Right hindlimb (tissue), 1 donor: Measurements from ENCODE around the gene BAZ1B.
A peak's percentile ranks its signal among the peaks of the same experiment; 100 is the strongest.
"Not testable (repeated sequence)": the region's sequence is repeated elsewhere in the genome, so short reads cannot be mapped to it uniquely, and the experiment has no call there.

Experiments used
- DNase-seq: peaks from one replicate; pipeline ENCODE4 v3.0.0-alpha.2; 2018

The BAZ1B gene

DNA sequence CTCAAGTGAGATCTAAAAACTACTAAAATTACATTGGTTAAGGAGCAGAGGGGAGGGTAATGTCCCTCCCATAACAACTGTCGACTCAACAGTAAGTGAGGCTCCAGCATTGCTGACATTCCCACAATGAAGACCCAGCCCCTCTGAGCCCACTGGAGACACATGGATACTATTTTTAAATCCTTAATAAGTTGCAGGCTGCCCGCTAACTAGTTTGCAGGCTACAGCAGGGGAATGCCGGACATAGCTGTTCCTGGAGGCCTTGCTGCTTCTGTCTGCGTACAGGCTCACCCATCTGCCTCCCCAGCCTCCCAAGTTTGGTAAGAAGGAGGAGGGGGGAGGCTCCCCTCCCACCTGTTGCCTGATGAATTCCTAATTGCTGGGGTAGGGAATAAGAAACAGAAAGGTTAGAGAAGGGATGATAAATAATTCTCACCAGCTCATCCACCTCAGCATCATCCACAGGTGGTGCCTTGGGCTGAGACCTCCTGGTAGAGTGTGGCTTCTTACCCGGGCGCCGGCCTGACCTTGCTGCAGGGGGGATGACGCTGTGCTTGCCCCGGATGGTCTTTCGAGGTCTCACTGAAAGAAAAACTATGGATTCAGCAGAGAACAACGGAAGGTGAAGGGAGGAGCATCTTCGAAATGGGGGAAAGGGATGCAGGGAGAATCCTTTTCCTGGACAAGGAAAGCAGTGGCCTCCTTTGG is 78.4 kb downstream of the BAZ1B start:
- peak; percentile 63 for DNase-seq

DNA sequence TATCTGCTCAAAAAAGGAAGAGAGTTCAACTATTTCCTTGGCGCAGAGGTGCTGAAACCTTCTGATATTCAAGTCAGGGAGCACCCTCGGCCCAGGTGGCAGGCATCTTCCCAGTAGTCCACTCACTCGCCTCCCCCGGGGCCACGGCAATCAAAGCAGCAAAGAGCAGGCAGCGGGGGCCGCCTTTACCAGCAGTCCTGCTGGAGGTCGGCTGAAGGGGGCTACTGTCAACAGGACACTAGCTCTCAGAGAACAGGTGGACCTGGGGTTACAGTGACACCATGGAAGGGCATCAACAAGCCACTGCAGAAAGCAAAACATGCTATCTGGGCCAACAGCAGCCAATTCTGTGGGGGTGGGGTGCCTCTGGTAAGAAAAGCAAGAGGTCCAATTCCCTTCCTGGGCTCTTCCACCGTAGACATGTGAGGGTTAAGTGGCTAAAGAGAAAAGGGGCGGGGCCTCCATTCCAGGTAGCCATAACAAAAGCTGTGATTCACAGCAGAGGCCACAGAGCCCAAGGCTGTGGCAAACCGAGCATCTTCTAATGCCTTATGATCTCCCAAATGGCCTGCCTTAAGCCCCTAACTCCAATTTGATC is 79.1 kb downstream of the BAZ1B start:
- no peak for DNase-seq

DNA sequence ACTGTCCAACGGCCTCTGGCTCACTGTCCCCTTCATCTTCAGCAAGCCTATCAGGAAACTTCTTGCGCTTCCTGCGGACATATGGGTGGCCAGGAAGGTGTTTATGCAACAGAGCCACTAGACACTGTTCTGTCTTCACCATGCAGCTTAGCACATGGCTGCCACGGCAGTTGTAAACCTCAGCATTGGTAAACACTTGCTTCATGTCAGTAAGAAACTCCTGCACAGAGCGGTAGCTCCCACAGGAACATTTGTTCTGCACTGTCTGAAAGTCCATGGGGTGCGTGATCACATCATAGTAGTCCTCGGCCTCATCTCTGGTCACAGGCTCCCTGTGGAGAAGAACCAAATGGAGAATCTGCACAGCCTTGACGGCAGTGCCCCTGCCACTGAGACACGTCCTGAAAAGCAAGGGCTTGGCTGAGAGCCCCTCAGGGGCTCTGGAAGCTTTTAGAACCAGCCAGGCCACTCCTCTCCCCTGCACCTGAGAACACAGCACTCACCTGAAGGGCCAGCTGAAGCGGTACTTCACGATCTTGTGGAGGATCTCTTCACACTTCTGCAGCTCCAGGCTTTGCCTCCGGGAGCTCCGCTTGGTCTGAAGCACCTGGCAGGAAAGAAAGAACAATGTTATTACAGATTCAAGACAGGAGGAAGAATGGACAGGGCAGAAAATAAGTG is 79.7 kb downstream of the BAZ1B start:
- DNase-seq: no peak

- no peak for DNase-seq
These were observed 82.7 kb downstream of the BAZ1B start for GRCh38 chr7:73439410-73439704.

DNA sequence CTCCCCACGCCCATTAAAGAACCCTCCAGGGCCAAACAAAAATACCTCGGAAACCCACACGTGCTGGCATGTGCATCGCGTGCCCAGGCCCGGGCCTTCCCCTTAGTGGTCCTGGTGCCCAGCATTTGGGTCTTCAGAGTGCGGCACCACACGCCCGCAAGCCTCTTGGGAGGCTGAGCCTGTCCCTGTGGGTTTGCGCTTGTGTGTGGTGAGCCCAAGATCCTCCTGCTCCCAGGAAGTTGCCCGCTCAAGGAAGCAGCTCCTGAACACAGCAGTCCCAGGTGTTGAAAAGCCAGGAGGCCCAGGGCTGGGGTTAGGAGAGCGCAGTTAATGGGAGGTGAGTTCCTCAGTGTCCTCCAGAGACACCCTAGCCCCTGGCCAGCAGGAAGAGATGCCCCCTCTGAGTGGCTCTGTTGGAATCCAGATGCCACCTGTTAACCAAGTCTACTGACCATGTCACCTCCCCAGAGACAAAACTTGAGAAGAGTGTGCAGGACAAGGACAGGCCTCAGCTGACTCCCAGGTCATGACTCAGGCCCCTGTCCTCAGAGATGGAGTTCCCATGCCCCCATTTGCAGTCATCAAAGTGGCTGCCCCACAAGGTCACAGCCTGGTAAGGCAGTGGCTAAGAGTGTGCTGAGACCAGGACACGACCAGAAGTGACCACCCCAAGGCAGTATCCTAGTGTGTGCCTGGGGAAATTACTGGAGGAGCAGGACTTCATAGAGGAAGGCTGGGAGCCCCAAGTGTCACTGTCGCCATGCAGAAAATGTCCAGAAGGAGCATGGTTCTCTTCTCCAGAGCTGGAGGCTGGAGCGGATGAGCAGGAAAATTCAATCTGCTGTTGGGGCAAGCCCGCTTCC is 83.3 kb downstream of the BAZ1B start:
- no peak for DNase-seq

GRCh38 chr7:73437621-73438416 is 84.3 kb downstream of the BAZ1B start:
- no peak for DNase-seq

DNA sequence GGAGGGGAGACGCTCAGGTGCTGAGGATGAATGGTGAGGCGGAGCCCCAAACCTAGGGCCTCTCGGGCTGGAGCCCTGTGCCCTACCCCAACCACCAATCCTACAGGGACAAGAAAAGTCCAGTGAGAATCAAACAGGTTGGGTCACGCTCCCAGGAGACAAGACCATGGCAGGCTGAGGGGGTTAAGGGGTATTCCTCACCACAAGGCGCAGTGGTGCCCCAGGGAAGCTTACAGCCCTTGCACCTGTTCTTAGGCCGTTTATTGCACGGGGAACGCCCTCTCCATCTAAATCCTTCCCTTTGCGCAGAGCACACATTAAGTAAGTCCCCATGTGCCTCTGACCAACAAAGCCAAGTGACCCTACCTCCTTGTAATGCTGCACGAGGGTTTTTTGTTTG is 85.0 kb downstream of the BAZ1B start:
- DNase-seq: no peak

DNA sequence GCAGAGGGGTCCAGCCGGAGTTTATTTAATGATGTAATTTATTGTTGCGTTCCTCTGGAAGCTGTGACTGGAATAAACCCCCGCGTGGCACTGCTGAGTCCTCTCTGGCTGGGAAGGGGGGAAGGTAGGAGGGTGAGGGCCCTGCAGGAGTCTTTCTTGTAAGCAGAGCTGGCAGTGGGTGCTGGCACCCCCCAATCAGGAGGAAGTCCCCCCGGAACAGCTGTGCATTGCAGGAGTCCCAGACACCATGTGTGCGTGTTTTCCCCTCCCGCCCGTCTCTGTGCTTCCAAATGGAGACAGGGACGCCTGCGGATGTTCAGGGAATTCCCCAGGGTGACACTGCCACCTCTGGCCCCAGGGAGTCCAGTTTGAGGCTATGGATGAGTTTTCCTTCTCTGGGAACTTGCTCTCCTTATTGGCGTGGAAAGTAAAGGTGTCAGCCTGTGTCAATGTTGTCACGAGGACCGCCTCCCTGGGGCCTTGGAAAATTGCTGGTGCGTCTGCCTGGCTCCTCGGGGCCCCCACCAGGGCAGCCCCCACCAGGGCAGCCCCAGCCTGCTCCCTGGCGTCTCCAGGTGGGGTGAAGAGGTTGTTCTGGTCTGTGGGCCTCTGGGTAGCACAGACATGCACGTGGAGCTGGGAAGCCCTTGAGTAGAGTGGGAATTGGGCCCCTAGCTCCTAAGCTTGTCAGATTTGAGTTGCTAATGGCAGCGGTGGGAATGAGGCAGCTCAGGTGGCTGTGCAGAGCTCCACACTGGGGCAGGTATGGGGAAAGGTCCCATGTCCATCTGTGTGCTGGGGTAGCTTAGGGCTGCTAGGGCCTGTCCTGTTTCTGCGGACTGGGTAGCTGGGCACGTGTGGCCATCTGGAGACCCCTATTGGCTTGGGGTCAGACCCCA is 85.8 kb downstream of the BAZ1B start:
- DNase-seq: no peak

- no peak for DNase-seq
These were observed 86.6 kb downstream of the BAZ1B start for GRCh38 chr7:73435471-73436009.

- no peak for DNase-seq
These were observed 87.4 kb downstream of the BAZ1B start for GRCh38 chr7:73434701-73435069.

GRCh38 chr7:73433924-73434700 is 88.0 kb downstream of the BAZ1B start:
- no peak for DNase-seq

- no peak for DNase-seq
These were observed 89.4 kb downstream of the BAZ1B start for GRCh38 chr7:73432676-73433075.

GRCh38 chr7:73431041-73431835 is 90.9 kb downstream of the BAZ1B start:
- no peak for DNase-seq

GRCh38 chr7:73430540-73430939 is 91.6 kb downstream of the BAZ1B start:
- DNase-seq: not testable (repeated sequence)

- no peak for DNase-seq
These were observed 92.2 kb downstream of the BAZ1B start for GRCh38 chr7:73429622-73430505.

DNA sequence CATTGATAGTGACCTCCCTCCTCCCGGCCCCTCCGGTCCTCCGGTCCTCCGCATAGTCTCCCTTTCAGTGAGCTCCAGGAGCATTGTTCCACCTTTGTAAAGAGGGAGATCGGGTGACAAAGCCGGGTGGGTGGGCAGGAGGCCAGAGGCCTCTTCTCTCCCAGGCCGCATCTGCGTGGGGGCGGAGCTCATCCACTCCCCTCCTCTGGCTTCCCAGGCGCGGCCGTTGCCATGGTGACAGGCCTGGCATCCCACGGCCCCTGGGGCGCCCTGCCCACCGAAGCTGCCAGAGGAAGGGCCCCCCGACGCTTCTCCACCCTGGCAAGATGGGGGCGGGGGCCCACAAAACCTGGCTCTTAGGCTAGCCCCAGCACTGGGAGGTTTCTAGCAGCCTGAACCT is 92.9 kb downstream of the BAZ1B start:
- DNase-seq: peak; percentile 61

DNA sequence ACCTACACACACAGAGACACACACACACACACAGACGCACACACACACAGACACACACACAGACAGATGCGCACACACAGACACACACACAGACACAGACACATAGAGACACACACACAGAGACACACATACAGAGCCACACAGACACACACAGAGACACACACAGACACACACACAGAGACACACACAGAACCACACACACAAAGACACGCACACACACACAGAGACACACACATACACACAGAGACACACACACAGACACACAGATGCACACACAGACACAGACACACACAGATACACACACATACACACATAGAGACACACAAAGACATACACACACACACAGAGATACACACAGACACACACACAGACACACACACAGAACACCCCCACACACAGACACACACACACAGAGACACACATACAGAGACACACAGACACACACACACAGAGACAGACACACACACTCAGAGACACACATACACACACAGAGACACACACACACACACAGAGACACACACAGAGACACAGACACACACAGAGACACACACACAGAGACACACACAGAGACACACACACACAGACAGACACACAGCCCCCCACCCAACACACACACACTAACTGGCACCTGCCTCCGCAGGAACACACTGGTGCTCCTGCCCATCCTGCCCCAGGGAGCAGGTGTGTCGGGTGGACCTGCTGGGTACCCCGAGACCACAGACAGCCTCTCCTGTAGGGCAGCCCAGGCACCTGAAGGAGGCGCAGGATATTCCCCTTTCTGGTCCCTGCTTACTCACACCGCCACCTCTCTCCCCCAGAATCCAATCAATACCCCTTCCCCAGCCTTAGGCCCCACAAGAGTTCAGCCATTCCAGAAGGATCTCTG is 93.9 kb downstream of the BAZ1B start:
- no peak for DNase-seq

- DNase-seq: no peak
These were observed 96.1 kb downstream of the BAZ1B start for GRCh38 chr7:73426016-73426415.
